Stimulated activated CD4-positive, alpha-beta T cell treated with anti-CD3 and anti-CD28 coated beads, Interleukin-1b, Interleukin-23, amount 100 ng/mL, for 4 hours (primary cell): ENCODE results near the gene MCRIP1.

Source experiments
- DNase-seq, 2 donors: peaks; one replicate each; pipeline ENCODE4 v3.0.0-alpha.2; 2020; ENCODE audit warnings: low read depth in 2 of 2

The MCRIP1 gene

GRCh38 chr17:81804559-81805399, 28.3 kb downstream of the MCRIP1 start:
- DNase-seq, result no peak

- DNase-seq, result no peak
Observed at GRCh38 chr17:81803728-81804558, 29.1 kb downstream of the MCRIP1 start, which contains the start of gene GCGR. TSS of gene GCGR (plus strand) at chr17:81804150. CDS start at chr17:81809019, 4,869 bp downstream.

- DNase-seq, result no peak
Observed at GRCh38 chr17:81802856-81803643, 30.0 kb downstream of the MCRIP1 start.

GRCh38 chr17:81802048-81802758, 30.9 kb downstream of the MCRIP1 start:
- DNase-seq, result no peak

GRCh38 chr17:81801327-81801726, 31.8 kb downstream of the MCRIP1 start:
- DNase-seq, result no peak

GRCh38 chr17:81794509-81794908, 38.6 kb downstream of the MCRIP1 start:
- DNase-seq, result no peak

- DNase-seq, result no peak
Observed at GRCh38 chr17:81794074-81794476, 39.0 kb downstream of the MCRIP1 start.

GRCh38 chr17:81792675-81793615, 40.1 kb downstream of the MCRIP1 start:
- DNase-seq, result no peak
